ENCODE data around the gene NOS1AP. TPM values are rescaled to one million over a fixed set of nuclear protein-coding genes. Genes with fewer than 3 reads are reported as not detected.
"Not testable (repeated sequence)": the region's sequence is repeated elsewhere in the genome, so short reads cannot be mapped to it uniquely, and the experiment has no call there.

The NOS1AP gene
- total RNA-seq, 1 experiment from 2014 or later: 0.20 TPM

DNA sequence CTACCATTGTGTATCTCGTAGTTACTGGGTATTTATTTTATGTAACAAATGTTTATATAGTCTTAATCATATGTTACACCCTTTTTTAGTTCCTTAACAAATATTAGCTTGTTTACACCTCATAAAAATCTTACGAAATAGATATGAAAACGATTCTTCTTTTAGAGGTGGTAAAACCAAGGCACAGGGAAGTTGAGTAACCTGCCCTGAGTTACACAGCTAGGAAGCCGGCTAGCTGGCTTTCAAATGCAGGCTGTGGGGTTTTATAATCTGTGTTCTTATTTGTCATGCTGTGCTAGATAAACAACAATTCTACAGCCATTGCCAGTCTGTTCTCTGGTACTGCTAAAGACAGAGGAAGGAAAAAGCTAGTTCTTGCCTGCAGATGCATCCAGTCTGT, 109.6 kb downstream of the NOS1AP start:
- in situ Hi-C loops (cut with HindIII; ENCODE audit: low sequenced_read_pairs): no loop called here
- no peak for DNase-seq (ENCODE audit: low spot score)

DNA sequence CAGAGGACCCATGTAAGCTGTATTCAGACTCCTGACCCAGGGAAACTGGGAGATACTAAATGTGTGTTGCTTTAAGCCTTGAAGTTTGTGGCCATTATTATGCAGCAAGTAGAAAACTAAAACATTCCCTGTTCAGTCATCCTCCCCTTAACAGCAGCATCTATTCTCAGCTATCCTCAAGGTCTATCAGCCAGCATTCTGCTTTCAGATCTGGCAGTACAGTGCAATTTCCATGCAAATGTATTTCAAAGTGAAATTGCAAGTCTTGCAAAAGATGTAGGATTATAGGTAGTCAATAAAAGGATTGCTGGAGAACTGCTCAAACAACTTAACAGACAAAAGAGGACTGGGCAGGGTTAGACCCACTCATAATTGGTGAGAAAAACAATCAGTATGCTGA, 111.3 kb downstream of the NOS1AP start:
- in situ Hi-C loops (cut with HindIII; ENCODE audit: low sequenced_read_pairs): no loop called here
- DNase-seq (ENCODE audit: low spot score): no peak

DNA sequence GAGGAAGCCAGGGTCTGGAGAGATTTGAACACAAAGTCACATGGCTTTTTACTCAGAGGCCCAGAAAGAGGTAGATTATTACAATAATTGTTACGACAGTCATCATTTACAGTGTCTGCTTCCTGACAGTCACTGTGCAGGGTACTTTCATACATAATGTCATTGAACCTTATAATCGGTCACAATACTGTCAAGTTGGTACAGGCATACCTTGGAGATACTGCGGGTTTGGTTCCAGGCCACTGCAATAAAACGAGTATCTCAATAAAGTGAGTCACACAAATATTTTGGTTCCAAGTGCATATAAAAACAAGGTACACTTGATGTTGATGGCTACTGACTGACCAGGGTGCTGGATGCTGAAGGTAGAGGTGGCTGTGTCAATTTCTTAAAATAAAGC, 112.6 kb downstream of the NOS1AP start:
- in situ Hi-C loops (cut with HindIII; ENCODE audit: low sequenced_read_pairs): no loop called here
- no peak for DNase-seq (ENCODE audit: low spot score)

DNA sequence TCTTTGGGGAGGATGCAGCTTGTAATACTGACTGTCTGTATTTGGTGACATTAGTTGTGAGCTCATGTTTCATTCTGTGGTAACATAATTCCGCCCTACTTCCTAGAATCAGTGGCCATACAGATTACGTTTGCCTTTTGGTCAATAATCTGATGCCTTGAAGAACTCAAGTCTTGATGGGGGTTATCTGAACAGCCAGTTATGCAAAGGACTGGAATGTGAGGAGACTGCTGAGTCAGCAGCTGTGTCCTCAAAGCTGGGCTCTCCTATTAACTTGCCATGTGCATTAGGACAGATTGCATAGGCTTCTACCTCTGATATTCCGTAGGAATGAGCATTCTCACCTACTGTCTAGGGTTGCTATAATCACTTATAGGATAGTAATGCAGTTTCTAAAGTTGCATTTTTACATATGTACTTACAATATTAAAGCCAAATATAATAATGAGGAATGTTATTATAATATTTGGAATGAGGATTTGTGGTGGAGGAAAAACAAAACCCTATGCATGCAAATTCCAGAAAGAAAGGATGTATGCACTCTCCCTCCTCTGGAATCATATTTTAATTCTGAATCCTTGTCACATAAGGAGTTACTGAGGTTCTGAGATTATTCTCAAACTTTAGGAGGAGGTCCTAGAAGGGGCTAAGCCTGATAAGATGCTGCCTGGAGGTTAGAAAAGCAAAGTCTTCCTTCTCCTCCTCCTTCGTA, 116.0 kb downstream of the NOS1AP start:
- in situ Hi-C loops (cut with HindIII; ENCODE audit: low sequenced_read_pairs): no loop called here
- DNase-seq (ENCODE audit: low spot score): no peak

DNA sequence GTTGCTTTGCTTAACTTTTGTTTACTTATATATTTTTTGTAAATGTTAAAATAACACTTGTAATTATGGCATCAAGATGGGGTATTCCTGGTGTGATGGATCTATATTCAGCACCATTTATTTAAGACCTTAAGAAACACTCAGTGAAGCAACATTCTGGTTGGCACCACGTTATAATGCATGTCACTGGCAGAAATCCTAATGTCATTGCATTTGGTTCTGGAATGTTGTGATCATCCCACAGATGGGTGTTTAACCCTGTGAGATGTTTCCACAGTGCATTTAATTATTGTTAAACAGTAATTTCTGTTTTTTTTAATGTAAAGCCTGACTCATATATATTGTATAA, 116.5 kb downstream of the NOS1AP start:
- no peak for DNase-seq (ENCODE audit: low spot score)
- in situ Hi-C loops (cut with HindIII; ENCODE audit: low sequenced_read_pairs): no loop called here

DNA sequence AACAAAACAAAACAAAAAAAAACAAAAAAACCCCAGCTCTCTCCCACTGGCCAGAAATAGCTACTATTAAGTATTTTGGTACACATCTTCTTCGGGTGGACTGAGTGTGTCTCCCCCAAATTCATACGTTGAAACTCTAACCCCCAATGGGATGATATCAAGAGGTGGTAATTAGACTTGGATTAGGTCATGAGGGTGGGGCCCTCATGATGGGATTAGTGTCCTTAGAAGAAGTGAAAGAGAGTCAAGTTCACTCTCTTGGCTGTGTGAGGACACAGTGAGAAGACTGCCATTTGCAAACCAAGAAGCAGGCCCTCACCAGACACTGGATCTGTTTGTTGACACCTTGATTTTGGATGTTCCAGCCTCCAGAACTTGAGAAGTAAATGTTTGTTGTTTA, 116.9 kb downstream of the NOS1AP start:
- no peak for DNase-seq (ENCODE audit: low spot score)
- in situ Hi-C loops (cut with HindIII; ENCODE audit: low sequenced_read_pairs): no loop called here

DNA sequence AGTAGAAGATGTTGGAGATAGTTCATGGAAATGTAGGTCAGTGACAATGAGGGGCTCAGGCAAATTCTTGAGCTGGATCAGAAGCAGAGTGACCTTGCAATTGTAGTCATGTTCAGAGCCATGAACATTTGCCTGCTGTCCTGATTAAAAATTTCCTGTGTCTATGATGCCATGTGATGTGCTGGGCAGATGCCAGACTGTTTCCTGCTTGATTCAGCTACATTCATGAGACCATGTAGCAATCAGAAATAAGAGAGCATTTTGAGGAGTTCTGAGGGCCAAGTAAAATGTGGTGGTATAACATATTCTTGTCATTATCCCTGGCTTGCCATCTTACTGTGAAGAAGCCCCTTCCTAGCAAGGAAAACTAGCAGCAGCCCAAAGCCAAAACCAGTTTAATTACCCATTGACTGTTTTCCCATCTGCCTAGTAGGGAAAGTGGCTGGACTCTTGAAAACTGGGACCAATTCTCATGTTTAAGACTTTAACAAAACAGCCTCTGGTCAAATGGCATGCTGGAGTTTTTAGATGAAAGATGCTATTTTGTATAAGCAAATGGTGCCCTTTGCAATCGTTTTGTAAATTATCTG, 118.3 kb downstream of the NOS1AP start:
- peak; percentile 61 for DNase-seq (ENCODE audit: low spot score)
- in situ Hi-C loops (cut with HindIII; ENCODE audit: low sequenced_read_pairs): no loop called here

DNA sequence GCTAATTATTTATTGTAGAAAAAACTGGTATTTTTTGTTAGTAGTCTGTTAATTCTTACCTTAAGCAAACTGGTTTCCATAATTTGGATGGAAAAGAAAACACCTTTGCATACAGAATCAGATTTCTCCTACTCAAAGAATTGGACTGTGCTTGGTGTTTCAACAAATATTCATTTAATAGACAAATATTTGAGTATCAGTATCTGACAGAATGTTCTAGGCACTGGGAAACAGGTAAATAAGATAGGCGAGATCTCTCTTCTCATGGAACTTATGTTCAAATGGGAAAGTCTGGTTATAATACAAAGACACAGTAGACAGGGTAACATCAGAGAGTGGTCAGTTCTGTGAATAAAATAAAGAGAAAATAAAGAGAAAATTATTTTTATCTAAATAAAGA, 119.9 kb downstream of the NOS1AP start:
- DNase-seq (ENCODE audit: low spot score): no peak
- in situ Hi-C loops (cut with HindIII; ENCODE audit: low sequenced_read_pairs): no loop called here

DNA sequence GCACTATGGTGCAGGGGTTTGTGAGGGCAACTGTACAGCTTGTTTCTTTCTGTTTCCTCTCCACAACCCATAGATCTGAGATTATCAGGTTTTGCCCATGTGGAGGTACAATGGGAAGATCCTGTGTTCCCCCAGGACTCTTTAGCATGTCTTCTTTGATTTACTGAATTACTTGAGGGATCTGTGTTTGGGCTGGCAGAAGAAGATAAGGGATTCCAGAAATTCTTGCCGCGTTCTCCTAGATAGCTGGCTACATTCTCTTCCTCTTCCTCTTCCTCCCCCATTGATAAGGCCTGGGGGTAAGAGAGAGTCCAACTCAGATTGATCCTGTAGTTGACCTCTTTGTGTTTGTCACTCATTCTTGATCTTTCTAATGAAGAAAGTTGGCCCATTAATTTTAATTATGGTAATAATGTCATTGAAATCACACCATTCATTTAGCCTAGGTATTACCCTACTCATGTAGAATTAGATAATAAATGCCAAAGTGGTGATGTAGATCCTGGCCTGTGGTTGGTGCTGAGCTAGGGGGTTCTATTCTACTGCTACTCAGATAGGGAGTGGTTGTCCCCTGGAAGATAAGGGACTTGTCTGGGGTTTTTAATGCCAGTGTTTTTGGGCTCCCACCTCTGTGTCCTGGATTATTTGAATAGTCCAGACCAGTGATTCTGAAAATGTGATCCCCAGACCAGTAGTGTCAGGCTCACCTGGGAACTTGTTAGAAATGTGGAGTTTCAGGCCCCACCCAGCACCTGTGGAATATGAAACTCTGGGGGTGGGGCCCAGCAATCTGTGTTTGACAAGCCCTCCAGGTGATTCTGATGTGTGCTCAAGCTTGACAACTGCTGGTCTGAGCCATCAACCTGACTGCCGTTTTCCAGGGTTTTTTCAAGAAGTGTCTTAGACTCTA, 122.2 kb downstream of the NOS1AP start:
- in situ Hi-C loops (cut with HindIII; ENCODE audit: low sequenced_read_pairs): no loop called here
- DNase-seq (ENCODE audit: low spot score): no peak

DNA sequence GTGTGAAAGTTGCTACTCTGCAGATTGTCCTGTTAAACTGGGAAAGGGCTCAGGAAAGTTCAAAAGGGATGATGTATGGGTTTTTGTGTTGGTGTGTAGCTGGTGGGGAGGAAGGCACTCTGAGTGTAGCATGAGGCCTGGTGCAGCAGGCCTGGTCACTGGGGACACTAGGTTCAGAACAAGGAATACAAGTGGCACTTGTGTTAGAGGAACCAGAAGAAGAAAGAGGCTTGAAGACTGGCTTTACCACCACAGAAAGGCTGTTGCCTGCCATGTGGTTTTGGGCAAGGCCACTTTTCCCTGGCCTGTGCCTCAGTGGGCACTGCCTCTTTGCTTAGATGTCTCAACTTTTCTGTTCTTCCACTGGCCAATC, 122.8 kb downstream of the NOS1AP start:
- no peak for DNase-seq (ENCODE audit: low spot score)
- in situ Hi-C loops (cut with HindIII; ENCODE audit: low sequenced_read_pairs): no loop called here

DNA sequence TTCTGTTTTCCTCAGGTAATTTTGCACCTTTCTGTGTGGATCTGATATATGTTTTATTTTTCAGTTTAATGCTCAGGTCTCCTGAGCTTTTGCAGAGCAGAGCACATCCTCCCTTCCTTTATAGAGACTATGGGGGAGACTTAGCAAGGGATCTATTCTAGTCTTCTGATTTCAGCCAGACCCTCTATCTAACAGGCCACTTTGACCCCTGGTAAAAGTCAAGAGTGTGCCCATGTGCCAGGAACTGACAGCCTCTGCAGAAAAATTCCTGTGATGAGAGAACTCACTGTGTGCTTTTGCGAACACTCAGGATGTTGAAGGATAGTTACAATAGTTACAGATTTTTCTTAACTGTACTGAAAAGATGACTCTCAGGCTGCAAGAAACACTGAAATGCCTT, 123.3 kb downstream of the NOS1AP start:
- in situ Hi-C loops (cut with HindIII; ENCODE audit: low sequenced_read_pairs): no loop called here

DNA sequence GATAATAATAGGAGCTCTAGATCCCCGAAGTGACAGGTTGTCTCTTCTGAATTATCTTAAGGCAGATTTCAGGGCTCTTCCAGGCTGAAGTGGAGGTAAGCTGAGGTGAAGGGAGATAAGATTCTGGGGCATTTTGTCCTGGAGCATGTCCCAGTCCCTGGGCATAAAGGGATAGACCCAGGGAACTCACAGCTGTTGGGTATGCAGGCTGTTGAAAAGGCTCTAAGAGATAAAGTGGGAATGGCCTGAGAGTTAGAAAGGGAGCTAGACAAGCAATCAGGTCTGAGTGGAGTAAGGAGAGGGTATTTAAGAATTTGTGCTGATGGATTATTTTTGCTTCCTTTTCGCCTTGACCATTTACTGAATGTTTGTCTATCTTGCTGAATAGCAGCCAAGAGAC, 123.7 kb downstream of the NOS1AP start:
- in situ Hi-C loops (cut with HindIII; ENCODE audit: low sequenced_read_pairs): no loop called here
- no peak for DNase-seq (ENCODE audit: low spot score)

More for the DNA sequence above, 123.3 kb downstream of the NOS1AP start:
- DNase-seq (ENCODE audit: low spot score): no peak

DNA sequence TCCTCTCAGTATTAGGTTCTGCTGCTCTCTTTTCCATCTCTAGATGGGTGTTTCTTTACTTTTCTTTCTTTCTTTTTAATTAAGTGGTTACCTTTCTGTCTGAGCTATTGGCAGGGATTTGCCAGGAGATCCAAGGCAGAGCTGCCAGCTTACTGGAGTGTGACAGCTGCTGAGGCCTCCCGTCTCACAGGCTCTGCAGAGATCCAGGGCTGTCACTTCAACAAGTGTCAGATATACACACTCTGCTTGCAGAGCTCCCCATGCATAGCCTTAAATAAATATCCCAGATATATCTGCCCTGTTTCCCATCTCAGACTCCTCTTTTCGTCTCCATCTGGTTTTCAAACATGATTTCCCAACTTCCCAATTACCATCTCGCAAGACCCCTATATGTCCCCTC, 124.3 kb downstream of the NOS1AP start:
- in situ Hi-C loops (cut with HindIII; ENCODE audit: low sequenced_read_pairs): no loop called here
- peak; percentile 66 for DNase-seq (ENCODE audit: low spot score)

DNA sequence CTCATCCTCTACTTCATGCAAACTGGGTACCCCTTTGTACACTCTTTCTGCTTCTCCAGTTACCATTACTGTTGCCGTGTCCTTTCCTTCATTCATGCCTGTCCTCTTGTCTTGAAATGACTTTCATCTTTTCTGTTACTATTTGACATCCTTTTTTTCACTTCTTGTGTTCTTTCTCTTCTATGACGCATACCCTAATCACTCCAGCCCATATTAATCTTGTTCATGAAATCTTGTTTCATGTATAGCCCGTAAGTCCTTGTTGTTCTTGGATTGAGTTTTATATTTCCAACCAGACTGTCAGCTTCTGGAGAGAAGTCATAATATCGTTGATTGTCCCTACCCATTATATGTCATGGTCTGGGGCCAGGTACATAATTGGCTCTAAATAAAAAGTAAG, 126.1 kb downstream of the NOS1AP start:
- no peak for DNase-seq (ENCODE audit: low spot score)
- in situ Hi-C loops (cut with HindIII; ENCODE audit: low sequenced_read_pairs): no loop called here

DNA sequence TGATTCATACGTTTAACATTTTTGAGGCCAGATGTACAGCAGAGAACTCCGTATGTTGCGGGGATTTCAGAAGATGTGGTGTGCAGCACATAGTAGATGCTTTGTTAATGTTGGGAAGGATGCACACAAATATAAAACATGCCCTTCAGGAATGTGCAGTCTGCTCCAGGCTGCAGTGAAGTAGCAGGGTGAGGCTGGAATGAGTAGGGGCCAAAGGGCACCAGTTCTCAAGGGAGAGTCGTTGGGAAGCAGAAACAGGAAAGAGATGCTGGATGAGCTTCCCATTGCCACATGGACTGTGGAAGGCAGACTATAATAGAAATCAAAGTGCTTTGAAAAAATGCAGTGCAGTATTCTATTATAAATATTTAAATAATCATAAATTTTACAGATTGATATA, 126.9 kb downstream of the NOS1AP start:
- DNase-seq (ENCODE audit: low spot score): no peak
- in situ Hi-C loops (cut with HindIII; ENCODE audit: low sequenced_read_pairs): no loop called here

DNA sequence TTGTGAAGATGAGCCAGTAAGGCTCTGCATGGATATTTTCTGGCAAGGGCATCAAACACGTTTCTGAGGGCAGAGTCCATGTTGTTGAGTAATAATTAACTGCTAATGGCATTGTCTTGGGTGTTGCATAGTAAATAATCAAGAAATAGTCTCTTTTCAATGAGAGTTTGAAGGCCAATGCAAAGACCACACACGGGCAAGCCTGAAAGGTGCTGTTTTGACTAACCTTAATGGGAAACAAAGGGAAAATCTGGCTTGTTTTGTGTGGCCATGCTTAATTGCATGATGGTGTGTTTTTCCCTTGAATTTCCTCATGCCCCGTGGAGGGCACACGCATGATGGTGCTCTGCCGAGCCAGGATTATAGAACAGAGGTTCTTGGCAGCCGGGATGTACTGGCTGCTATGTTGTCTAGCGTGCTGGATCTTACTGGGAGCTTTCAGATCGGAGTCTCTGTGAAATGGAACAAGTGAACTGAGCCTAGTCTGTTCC, 127.6 kb downstream of the NOS1AP start:
- in situ Hi-C loops (cut with HindIII; ENCODE audit: low sequenced_read_pairs): no loop called here
- DNase-seq (ENCODE audit: low spot score): no peak

DNA sequence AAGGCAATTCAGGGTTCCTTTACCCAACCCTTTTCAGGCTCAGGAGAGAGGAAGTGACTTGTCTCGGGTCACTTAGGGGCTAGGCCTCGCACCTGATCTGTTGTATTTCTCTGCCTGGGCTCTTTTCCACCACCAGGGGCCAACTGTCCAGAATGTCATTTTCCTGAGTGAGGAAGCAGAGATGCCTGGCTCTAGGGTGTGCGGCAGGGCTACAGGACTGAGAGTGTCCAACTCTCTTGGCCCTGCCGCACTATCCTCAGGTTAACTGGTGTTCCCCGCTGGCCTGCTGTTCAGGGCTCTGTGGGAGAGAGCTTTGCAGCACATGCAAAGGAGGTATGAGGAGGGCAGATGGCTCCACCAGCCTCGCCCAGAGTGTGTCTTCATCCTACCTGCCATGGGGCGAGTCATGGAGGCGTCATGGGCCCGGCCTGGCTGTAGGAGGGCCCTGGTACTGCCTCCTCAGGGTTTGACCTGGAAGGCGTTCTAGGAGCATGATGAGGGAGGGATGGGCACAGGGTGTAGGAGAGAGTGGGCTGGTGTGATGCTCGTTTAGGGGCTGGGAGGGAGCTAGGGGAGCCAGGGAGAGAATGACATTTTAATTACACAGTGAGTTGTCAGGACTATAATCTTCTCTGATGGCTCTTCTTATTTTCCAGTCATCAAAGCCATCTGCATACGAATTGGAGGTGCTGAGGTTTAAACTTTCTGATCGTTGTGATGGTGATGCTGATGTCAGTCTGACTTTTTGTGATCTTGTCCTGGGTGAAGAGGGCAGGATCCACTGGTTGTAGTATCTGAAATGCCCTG, 128.3 kb downstream of the NOS1AP start:
- DNase-seq (ENCODE audit: low spot score): no peak
- in situ Hi-C loops (cut with HindIII; ENCODE audit: low sequenced_read_pairs): no loop called here

DNA sequence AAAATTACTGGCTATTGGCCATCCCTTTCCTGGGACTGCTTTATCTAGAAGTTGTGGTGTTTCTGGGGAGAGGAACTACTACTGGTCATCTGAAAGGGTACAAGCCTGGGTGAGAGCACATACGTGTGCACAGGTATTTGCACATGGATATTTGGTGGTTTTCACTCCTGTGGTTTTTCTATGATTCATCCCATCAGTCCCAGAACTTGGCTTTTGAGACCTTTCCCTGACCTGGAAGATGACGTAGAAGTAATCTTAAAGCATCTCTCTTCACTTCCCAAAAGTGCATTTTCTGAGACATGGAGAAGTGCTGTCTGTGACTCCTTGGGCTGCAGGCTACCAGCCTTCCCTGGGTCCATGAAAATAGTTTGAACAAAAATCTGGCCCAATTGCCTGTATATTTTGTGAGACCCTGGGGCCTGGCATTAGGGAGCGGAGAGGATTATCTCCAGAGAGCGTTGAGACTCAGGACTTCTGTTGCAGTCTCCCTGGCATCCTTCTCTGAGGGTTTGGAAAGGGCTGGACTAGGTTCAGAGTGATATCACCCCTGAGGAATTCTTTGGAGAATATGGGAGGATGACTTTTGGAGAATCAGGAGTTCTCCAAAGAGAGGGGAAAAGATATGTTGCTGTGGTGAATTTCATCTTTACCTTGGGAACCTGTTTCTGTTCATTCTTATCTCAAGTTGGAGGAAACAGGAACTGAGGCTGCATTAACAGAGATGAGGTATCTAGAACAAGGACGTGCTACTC, 130.8 kb downstream of the NOS1AP start:
- in situ Hi-C loops (cut with HindIII; ENCODE audit: low sequenced_read_pairs): no loop called here

DNA sequence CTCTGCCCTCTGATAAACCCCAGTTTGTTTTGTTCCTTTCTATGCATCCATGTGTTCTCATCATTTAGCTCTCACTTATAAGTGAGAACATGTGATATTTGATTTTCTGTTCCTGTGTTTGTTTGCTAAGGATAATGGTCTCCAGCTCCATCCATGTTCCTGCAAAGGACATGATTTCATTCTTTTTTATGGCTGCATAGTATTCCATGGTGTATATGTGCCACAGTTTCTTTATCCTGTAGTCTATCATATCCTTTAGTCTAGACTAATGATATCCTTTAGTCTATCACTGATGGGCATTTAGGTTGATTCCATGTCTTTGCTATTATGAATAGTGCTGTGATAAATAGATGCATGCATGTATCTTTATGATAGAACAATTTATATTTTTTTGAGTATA, 131.6 kb downstream of the NOS1AP start:
- DNase-seq (ENCODE audit: low spot score); in situ Hi-C loops (cut with HindIII; ENCODE audit: low sequenced_read_pairs): not testable (repeated sequence)

More for the DNA sequence above, 130.8 kb downstream of the NOS1AP start:
- DNase-seq (ENCODE audit: low spot score): no peak
